ENCODE results near the gene FIGNL2.

Gene FIGNL2

GRCh38 chr12:51852404-51853137 lies 4.1 kb upstream of the FIGNL2 start:
- DNase-seq: no peak

GRCh38 chr12:51851413-51852124 lies 3.1 kb upstream of the FIGNL2 start:
- no peak for DNase-seq

GRCh38 chr12:51850965-51851299 lies 2.4 kb upstream of the FIGNL2 start:
- DNase-seq: no peak

- DNase-seq: no peak
Observed at GRCh38 chr12:51850081-51850964, 1.8 kb upstream of the FIGNL2 start.

- DNase-seq: no peak
Observed at GRCh38 chr12:51848841-51849735, 570 bp upstream of the FIGNL2 start.

- DNase-seq: no peak
Observed at GRCh38 chr12:51847643-51848325, 734 bp downstream of the FIGNL2 start.

GRCh38 chr12:51846911-51847642 lies 1.4 kb downstream of the FIGNL2 start:
- no peak for DNase-seq

GRCh38 chr12:51846271-51846691 lies 2.2 kb downstream of the FIGNL2 start:
- no peak for DNase-seq

- DNase-seq: no peak
Observed at GRCh38 chr12:51845482-51845881, 3.0 kb downstream of the FIGNL2 start.

- no peak for DNase-seq
Observed at GRCh38 chr12:51844854-51845253, 3.7 kb downstream of the FIGNL2 start.

GRCh38 chr12:51841727-51842126 lies 6.8 kb downstream of the FIGNL2 start:
- DNase-seq: no peak

GRCh38 chr12:51840966-51841365 lies 7.6 kb downstream of the FIGNL2 start:
- no peak for DNase-seq

GRCh38 chr12:51839310-51839947 lies 9.1 kb downstream of the FIGNL2 start:
- DNase-seq: no peak

- DNase-seq: no peak
Observed at GRCh38 chr12:51838762-51839161, 9.8 kb downstream of the FIGNL2 start.

- DNase-seq: no peak
Observed at GRCh38 chr12:51838036-51838435, 10.5 kb downstream of the FIGNL2 start.

GRCh38 chr12:51837286-51837685 lies 11.2 kb downstream of the FIGNL2 start:
- no peak for DNase-seq

GRCh38 chr12:51836827-51837173 lies 11.7 kb downstream of the FIGNL2 start:
- DNase-seq: no peak

- no peak for DNase-seq
Observed at GRCh38 chr12:51836041-51836826, 12.3 kb downstream of the FIGNL2 start.

GRCh38 chr12:51834411-51834810 lies 14.1 kb downstream of the FIGNL2 start:
- DNase-seq: no peak

Data from NCI-H187 treated with DMSO at 0.1 percent for 48 hours (cell line).